H1 (cell line): ENCODE data around the gene WNT1. TPM values are rescaled to one million over a fixed set of nuclear protein-coding genes. Genes with fewer than 3 reads are reported as not detected.

Source experiments
- ASH2L ChIP-seq: fragments of 200-600, 300-600 bp; sonication (generic); IDR thresholded peaks from one replicate; pipeline ENCODE4 v1.7.1; 2017; ENCODE audit warnings: low read length
- BRCA1 ChIP-seq: IDR thresholded peaks from 2 replicates; pipeline ENCODE4 v1.6.1; 2012; ENCODE audit warnings: low read depth, low read length, improper control_type of control experiment
- EP300 ChIP-seq, 2 experiments: IDR thresholded peaks; 1 replicate in 1 of 2; 2 replicates in 1 of 2; pipeline ENCODE4 v1.6.1; 2011 to 2012; ENCODE audit warnings: low read depth in 2 of 2, low read length in 2 of 2, mild to moderate bottlenecking in 2 of 2, borderline replicate concordance in 1 of 2, inconsistent platforms in 1 of 2, moderate library complexity in 1 of 2
- GTF2F1 ChIP-seq: IDR thresholded peaks from 2 replicates; pipeline ENCODE4 v1.6.1; 2012; ENCODE audit warnings: low read depth, low read length, improper control_type of control experiment, borderline replicate concordance
- KDM5A ChIP-seq: fragments of 200-600 bp; IDR thresholded peaks from 2 replicates; pipeline ENCODE4 v1.7.1; 2012; ENCODE audit warnings: mild to moderate bottlenecking, low read length, inconsistent platforms, mixed read lengths
- RAD21 ChIP-seq, 2 experiments: IDR thresholded peaks in 1 of 2; conservative IDR thresholded peaks in 1 of 2; 2 replicates each; pipeline ENCODE4 v1.6.1; 2011; ENCODE audit warnings: low read depth in 2 of 2, low read length in 2 of 2, improper control_type of control experiment in 1 of 2, inconsistent platforms in 1 of 2, mild to moderate bottlenecking in 1 of 2, moderate library complexity in 1 of 2
- RBBP5 ChIP-seq: IDR thresholded peaks from 2 replicates; pipeline ENCODE4 v1.7.1; 2012; ENCODE audit warnings: low read depth, mild to moderate bottlenecking, inconsistent platforms, low read length, moderate library complexity, borderline replicate concordance
- RNF2 ChIP-seq: fragments of 200-900, 300-1000 bp; sonication (generic); IDR thresholded peaks from 2 replicates; pipeline ENCODE4 v1.7.1; 2016; ENCODE audit warnings: borderline replicate concordance, low read depth, mild to moderate bottlenecking, antibody characterized with exemption, low read length; ENCODE audit not compliant: poor library complexity, severe bottlenecking; ENCODE audit errors: missing control alignments
- TBP ChIP-seq: IDR thresholded peaks from 2 replicates; pipeline ENCODE4 v1.6.1; 2011; ENCODE audit warnings: low read depth, low read length, improper control_type of control experiment
- polyA plus RNA-seq, 7 experiments: library from polyadenylated mRNA; depleted of rRNA in 3 of 7; stranded (reverse) in 5 of 7; unstranded in 2 of 7; fragments of >200 nt in 5 of 7; fragments of 200-250 nt in 2 of 7; gene quantifications; 1 replicate in 5 of 7; 2 replicates in 1 of 7; 4 replicates in 1 of 7; pipeline versions ENCODE4 v1.2.1 to v1.2.3, GENCODE V29; 2011 to 2013; ENCODE audit warnings: missing spikeins in 2 of 7, mixed read lengths in 2 of 7
- total RNA-seq: library from RNA; stranded (reverse); fragmentation: NEBNext Ultra II Directional; extraction: Animal tissue kit (Norgen Biotek cat#: 25700); gene quantifications from 2 replicates; pipeline ENCODE4 v1.2.1, GENCODE V29; 2021
- TF ChIP-seq, protein P1 (sequence below): fragments of 300-600 bp; sonication (generic); IDR thresholded peaks from 2 replicates; pipeline ENCODE4 v1.7.1; 2012; ENCODE audit warnings: low read length, moderate library complexity, mild to moderate bottlenecking, inconsistent platforms; ENCODE audit not compliant: insufficient replicate concordance

Gene WNT1
- total and polyA plus RNA-seq, 2 of the 8 experiments (the other 6 are each of a cell fraction or from before 2014, with no cell fraction given) = not detected

DNA sequence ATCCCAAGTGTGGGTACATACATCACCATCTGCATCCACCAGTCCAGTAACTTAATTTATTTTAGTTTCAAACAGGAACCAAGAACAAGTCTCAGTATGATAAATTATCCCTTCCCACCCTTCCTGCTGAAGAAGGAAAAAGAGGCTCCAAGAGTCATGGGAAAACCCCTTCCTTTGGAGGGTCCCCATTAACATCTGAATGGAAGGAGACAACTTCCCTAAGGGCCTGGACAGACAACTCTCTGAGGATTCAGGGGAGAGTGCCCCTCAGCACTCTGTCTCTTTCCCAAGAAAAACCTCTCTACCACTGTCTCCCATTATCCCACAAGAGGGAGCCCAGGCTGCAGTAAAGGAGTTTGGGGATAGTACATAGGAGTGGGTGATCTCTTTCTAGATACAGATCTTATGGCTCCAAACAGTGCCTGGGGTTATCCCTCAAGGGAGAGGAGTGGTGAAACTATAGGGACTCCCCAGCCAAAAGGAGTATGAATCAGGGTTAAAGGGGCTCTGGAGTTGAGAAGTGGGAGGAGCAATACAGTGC lies 12.8 kb upstream of the WNT1 start (continued):
- TF ChIP-seq, protein P1, sequence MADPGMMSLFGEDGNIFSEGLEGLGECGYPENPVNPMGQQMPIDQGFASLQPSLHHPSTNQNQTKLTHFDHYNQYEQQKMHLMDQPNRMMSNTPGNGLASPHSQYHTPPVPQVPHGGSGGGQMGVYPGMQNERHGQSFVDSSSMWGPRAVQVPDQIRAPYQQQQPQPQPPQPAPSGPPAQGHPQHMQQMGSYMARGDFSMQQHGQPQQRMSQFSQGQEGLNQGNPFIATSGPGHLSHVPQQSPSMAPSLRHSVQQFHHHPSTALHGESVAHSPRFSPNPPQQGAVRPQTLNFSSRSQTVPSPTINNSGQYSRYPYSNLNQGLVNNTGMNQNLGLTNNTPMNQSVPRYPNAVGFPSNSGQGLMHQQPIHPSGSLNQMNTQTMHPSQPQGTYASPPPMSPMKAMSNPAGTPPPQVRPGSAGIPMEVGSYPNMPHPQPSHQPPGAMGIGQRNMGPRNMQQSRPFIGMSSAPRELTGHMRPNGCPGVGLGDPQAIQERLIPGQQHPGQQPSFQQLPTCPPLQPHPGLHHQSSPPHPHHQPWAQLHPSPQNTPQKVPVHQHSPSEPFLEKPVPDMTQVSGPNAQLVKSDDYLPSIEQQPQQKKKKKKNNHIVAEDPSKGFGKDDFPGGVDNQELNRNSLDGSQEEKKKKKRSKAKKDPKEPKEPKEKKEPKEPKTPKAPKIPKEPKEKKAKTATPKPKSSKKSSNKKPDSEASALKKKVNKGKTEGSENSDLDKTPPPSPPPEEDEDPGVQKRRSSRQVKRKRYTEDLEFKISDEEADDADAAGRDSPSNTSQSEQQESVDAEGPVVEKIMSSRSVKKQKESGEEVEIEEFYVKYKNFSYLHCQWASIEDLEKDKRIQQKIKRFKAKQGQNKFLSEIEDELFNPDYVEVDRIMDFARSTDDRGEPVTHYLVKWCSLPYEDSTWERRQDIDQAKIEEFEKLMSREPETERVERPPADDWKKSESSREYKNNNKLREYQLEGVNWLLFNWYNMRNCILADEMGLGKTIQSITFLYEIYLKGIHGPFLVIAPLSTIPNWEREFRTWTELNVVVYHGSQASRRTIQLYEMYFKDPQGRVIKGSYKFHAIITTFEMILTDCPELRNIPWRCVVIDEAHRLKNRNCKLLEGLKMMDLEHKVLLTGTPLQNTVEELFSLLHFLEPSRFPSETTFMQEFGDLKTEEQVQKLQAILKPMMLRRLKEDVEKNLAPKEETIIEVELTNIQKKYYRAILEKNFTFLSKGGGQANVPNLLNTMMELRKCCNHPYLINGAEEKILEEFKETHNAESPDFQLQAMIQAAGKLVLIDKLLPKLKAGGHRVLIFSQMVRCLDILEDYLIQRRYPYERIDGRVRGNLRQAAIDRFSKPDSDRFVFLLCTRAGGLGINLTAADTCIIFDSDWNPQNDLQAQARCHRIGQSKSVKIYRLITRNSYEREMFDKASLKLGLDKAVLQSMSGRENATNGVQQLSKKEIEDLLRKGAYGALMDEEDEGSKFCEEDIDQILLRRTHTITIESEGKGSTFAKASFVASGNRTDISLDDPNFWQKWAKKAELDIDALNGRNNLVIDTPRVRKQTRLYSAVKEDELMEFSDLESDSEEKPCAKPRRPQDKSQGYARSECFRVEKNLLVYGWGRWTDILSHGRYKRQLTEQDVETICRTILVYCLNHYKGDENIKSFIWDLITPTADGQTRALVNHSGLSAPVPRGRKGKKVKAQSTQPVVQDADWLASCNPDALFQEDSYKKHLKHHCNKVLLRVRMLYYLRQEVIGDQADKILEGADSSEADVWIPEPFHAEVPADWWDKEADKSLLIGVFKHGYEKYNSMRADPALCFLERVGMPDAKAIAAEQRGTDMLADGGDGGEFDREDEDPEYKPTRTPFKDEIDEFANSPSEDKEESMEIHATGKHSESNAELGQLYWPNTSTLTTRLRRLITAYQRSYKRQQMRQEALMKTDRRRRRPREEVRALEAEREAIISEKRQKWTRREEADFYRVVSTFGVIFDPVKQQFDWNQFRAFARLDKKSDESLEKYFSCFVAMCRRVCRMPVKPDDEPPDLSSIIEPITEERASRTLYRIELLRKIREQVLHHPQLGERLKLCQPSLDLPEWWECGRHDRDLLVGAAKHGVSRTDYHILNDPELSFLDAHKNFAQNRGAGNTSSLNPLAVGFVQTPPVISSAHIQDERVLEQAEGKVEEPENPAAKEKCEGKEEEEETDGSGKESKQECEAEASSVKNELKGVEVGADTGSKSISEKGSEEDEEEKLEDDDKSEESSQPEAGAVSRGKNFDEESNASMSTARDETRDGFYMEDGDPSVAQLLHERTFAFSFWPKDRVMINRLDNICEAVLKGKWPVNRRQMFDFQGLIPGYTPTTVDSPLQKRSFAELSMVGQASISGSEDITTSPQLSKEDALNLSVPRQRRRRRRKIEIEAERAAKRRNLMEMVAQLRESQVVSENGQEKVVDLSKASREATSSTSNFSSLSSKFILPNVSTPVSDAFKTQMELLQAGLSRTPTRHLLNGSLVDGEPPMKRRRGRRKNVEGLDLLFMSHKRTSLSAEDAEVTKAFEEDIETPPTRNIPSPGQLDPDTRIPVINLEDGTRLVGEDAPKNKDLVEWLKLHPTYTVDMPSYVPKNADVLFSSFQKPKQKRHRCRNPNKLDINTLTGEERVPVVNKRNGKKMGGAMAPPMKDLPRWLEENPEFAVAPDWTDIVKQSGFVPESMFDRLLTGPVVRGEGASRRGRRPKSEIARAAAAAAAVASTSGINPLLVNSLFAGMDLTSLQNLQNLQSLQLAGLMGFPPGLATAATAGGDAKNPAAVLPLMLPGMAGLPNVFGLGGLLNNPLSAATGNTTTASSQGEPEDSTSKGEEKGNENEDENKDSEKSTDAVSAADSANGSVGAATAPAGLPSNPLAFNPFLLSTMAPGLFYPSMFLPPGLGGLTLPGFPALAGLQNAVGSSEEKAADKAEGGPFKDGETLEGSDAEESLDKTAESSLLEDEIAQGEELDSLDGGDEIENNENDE = no peak
- TF ChIP-seq BRCA1 (no peak), EP300 (IDR thresholded peaks at IDR 0.05; ENCODE audit: borderline replicate concordance in 1 of 2, low read depth in 2 of 2, low read length in 2 of 2) (peak in 1 of 2 experiments; percentile 70; a peak in 1 of 3 replicates), RNF2 (no peak), TBP (no peak), GTF2F1 (no peak), KDM5A (no peak), ASH2L (peak; percentile 54), RAD21 (IDR thresholded peaks at IDR 0.05 in 1 of 2, conservative IDR thresholded peaks at IDR 0.05 in 1 of 2; ENCODE audit: low read depth in 2 of 2, low read length in 2 of 2) (peak; percentile 58 to 68), RBBP5 (no peak; the same call in 1 of the 2 replicates)
